B cell (primary cell): ENCODE measurements around the gene FABP2. TPM values are rescaled to one million over a fixed set of nuclear protein-coding genes. Genes with fewer than 3 reads are reported as not detected.

ENCODE experiments used
- ATAC-seq: fragments of 200-7000 bp; cut with Tn5 transposase; one replicate; pipeline ENCODE4 v1.10.0; 2021; ENCODE audit warnings: low read depth, mild to moderate bottlenecking, moderate number of reproducible peaks, moderate library complexity
- CTCF ChIA-PET: fragments of 350-600 bp; sonication (Branson Sonifier 250); formaldehyde crosslinking; loops from one replicate; lab custom pipeline; 2021; ENCODE audit warnings: antibody characterized with exemption, inconsistent platforms; lab: Charles Lee
- POLR2A ChIA-PET: fragments of 350-600 bp; sonication (Branson Sonifier 250); formaldehyde crosslinking; loops from one replicate; lab custom pipeline; 2021; ENCODE audit warnings: antibody characterized with exemption; lab: Charles Lee
- DNase-seq: peaks from one replicate; pipeline ENCODE4 v3.0.0; 2013
- H2AFZ ChIP-seq: 2 replicates; pipeline ENCODE4 v1.6.1; 2012; ENCODE audit warnings: mild to moderate bottlenecking, low read depth, low read length; ENCODE audit not compliant: insufficient read depth, poor library complexity, severe bottlenecking
- H3K27ac ChIP-seq, 2 donors: 1 replicate in 1 of 2; 2 replicates in 1 of 2; pipeline ENCODE4 v1.5.1; 2012 to 2013; ENCODE audit warnings: low read length in 2 of 2, mild to moderate bottlenecking in 2 of 2, moderate library complexity in 1 of 2
- H3K27me3 ChIP-seq, 4 experiments: fragments of 200-600 bp in 1 of 4; sonication (generic) in 1 of 4; replicated peaks in 1 of 4; 1 replicate in 2 of 4; 2 replicates in 2 of 4; pipeline versions ENCODE4 v1.6.1 to v1.7.0; 2013 to 2016; ENCODE audit warnings: low read length in 3 of 4, mild to moderate bottlenecking in 2 of 4, mixed read lengths in 1 of 4, moderate library complexity in 1 of 4; ENCODE audit not compliant: insufficient read depth in 4 of 4, control insufficient read depth in 3 of 4; ENCODE audit errors: control extremely low read depth in 1 of 4
- H3K36me3 ChIP-seq, 2 experiments: replicated peaks in 1 of 2; 1 replicate in 1 of 2; 2 replicates in 1 of 2; pipeline versions ENCODE4 v1.6.1 to v1.7.1; 2013; ENCODE audit warnings: low read length in 1 of 2; ENCODE audit not compliant: insufficient read depth in 2 of 2, control insufficient read depth in 1 of 2; ENCODE audit errors: control extremely low read depth in 1 of 2, extremely low read depth in 1 of 2
- H3K4me1 ChIP-seq, 2 donors: fragments of 200-600 bp in 1 of 2; sonication (generic) in 1 of 2; 1 replicate in 1 of 2; 2 replicates in 1 of 2; pipeline versions ENCODE4 v1.5.1 to v1.6.1; 2013 to 2017; ENCODE audit warnings: low read length in 2 of 2; ENCODE audit not compliant: control insufficient read depth in 2 of 2, insufficient read depth in 2 of 2
- H3K4me2 ChIP-seq: replicated peaks from 2 replicates; pipeline ENCODE3; 2012; ENCODE audit warnings: mild to moderate bottlenecking, low read depth, low read length; ENCODE audit not compliant: poor library complexity, severe bottlenecking
- H3K4me3 ChIP-seq, 5 experiments: fragments of 200-600 bp in 1 of 5; sonication (generic) in 1 of 5; 1 replicate in 3 of 5; 2 replicates in 2 of 5; pipeline versions ENCODE4 v1.5.1 to v1.7.0; 2011 to 2016; ENCODE audit warnings: low read length in 4 of 5, mild to moderate bottlenecking in 4 of 5, low read depth in 2 of 5, control low read depth in 1 of 5, moderate library complexity in 1 of 5; ENCODE audit not compliant: insufficient read depth in 1 of 5; ENCODE audit errors: control extremely low read depth in 1 of 5, extremely low read depth in 1 of 5
- H3K79me2 ChIP-seq: fragments of 200-600 bp; sonication (generic); one replicate; pipeline ENCODE4 v1.6.0; 2016; ENCODE audit warnings: low read length; ENCODE audit not compliant: control insufficient read depth, insufficient read depth
- H3K9ac ChIP-seq: fragments of 200-600 bp; sonication (generic); 2 replicates; pipeline ENCODE4 v1.6.1; 2017; ENCODE audit warnings: mild to moderate bottlenecking, low read length, moderate library complexity
- H3K9me3 ChIP-seq, 3 donors: one replicate each; pipeline versions ENCODE4 v1.6.1 to v1.7.1; 2013; ENCODE audit warnings: low read length in 2 of 3; ENCODE audit not compliant: control insufficient read depth in 2 of 3, insufficient read depth in 1 of 3; ENCODE audit errors: control extremely low read depth in 1 of 3
- H4K20me1 ChIP-seq: 2 replicates; pipeline ENCODE4 v1.6.0; 2012; ENCODE audit warnings: mild to moderate bottlenecking, low read length; ENCODE audit not compliant: insufficient read depth, control insufficient read depth, poor library complexity, severe bottlenecking
- H3K27ac Mint-ChIP-seq: one replicate; pipeline ENCODE4 v1.8.0; 2021; ENCODE audit warnings: mixed read lengths
- H3K27me3 Mint-ChIP-seq: one replicate; pipeline ENCODE4 v1.8.0; 2021; ENCODE audit warnings: mixed read lengths
- H3K4me1 Mint-ChIP-seq: one replicate; pipeline ENCODE4 v1.8.0; 2021; ENCODE audit warnings: mixed read lengths
- H3K4me3 Mint-ChIP-seq: one replicate; pipeline ENCODE4 v1.8.0; 2021; ENCODE audit warnings: mixed read lengths
- H3K9me3 Mint-ChIP-seq: one replicate; pipeline ENCODE4 v1.8.0; 2022; ENCODE audit warnings: mixed read lengths; ENCODE audit not compliant: insufficient read depth
- CTCF ChIP-seq: fragments of 200-600 bp; IDR thresholded peaks from one replicate; pipeline ENCODE4 v1.8.0; 2022; ENCODE audit warnings: antibody characterized with exemption, mild to moderate bottlenecking
- EZH2 ChIP-seq: IDR thresholded peaks from 2 replicates; pipeline ENCODE4 v1.6.1; 2012; ENCODE audit warnings: borderline replicate concordance, low read depth, mild to moderate bottlenecking, moderate library complexity, low read length; ENCODE audit not compliant: insufficient read depth, poor library complexity, severe bottlenecking
- WGBS: methylation state at CpG from one replicate; pipeline ENCODE4 v1.1.5; 2013; ENCODE audit warnings: missing lambda C conversion rate; ENCODE audit not compliant: insufficient coverage; 5-methylcytosine and 5-hydroxymethylcytosine counted together
- intact Hi-C: fragments of 100-400 bp; cut with micrococcal nuclease; formaldehyde crosslinking; loops from one replicate; pipeline ENCODE4 v1.10.0; 2022
- polyA plus RNA-seq: library from polyadenylated mRNA; depleted of rRNA; stranded (reverse); fragments of >200 nt; gene quantifications from 2 replicates; pipeline ENCODE4 v1.2.3, GENCODE V29; 2012
- small RNA-seq: library from RNA; depleted of rRNA; stranded (forward); fragments of <200 nt; gene quantifications from one replicate; pipeline ENCODE3, GENCODE V24; 2012; ENCODE audit warnings: low replicate concordance, low read depth; ENCODE audit not compliant: insufficient read length
- total RNA-seq, 2 donors: library from RNA; stranded (reverse); fragments of 120-200 nt in 1 of 2; gene quantifications; 1 replicate in 1 of 2; 2 replicates in 1 of 2; pipeline versions ENCODE4 v1.2.3 to v1.2.4, GENCODE V29; 2013 to 2022

FABP2 gene
- total and polyA plus RNA-seq, 2 donors (not counting 1 experiment from before 2014, with no cell fraction given) = not detected

- Histone ChIP-seq H3K36me3 (no peaks in the 10 kb centered on the region), H3K9me3 (peaks cover 0 to 4% (median 0%) of the 10 kb centered on the region in 3 donors), H3K27me3 (no peaks in the 10 kb centered on the region), H3K4me3 (no peak overlapping the region), H4K20me1 (no peaks in the 10 kb centered on the region), H3K9ac (no peak overlapping the region), H3K4me2 (no peak overlapping the region), H3K4me1 (no peaks in the 10 kb centered on the region), H3K27ac (no peak overlapping the region), H2AFZ (no peak overlapping the region), H3K79me2 (no peaks in the 10 kb centered on the region)
- Mint-ChIP-seq H3K4me3 (no peak overlapping the region), H3K9me3 (no peaks in the 10 kb centered on the region), H3K27me3 (no peaks in the 10 kb centered on the region), H3K27ac (no peak overlapping the region), H3K4me1 (peaks cover 3% of the 10 kb centered on the region)
- no CpG with 5 or more reads among the region's 3 CpGs for WGBS
- ATAC-seq (no peak), DNase-seq (no peak)
- no peak for TF ChIP-seq EZH2
- TF ChIP-seq CTCF = no peak
- ChIA-PET POLR2A (no interaction called here), CTCF (no interaction called here)
- intact Hi-C loops = loop anchor here (5.0 kb wide), 1 partner anchor 36 kb away; no protein-coding TSS in a partner anchor
Observed at GRCh38 chr4:119268466-119268865, 53.5 kb downstream of the FABP2 start.

Small RNA genes within 50 kb of the gene (small RNA-seq; reads per million reads assigned to genes)
- not detected for gene RNU4-33P

Other genes starting within 250 kb of the FABP2 start
- gene MYOZ2, start 186.3 kb downstream of the FABP2 start, total RNA-seq = not detected in 2 replicates
- not detected in 2 replicates for gene MYOZ2, start 186.3 kb downstream of the FABP2 start, polyA plus RNA-seq
- gene USP53, start 109.4 kb downstream of the FABP2 start, total RNA-seq = 45.0 and 57.1 TPM in 2 replicates
- gene USP53, start 109.4 kb downstream of the FABP2 start, polyA plus RNA-seq = 5.9 and 12.9 TPM in 2 replicates